GM18499 (cell line): ENCODE data around the gene CNPY2.
A peak's percentile ranks its signal among the peaks of the same experiment; 100 is the strongest.
"Not testable (repeated sequence)": the region's sequence is repeated elsewhere in the genome, so short reads cannot be mapped to it uniquely, and the experiment has no call there.

ENCODE experiments used
- ATAC-seq: cut with Tn5 transposase; IDR thresholded peaks from one replicate; pipeline ENCODE4 v1.9.1; 2021; ENCODE audit warnings: moderate number of reproducible peaks; ENCODE audit not compliant: insufficient read depth, unreplicated experiment

The CNPY2 gene

DNA sequence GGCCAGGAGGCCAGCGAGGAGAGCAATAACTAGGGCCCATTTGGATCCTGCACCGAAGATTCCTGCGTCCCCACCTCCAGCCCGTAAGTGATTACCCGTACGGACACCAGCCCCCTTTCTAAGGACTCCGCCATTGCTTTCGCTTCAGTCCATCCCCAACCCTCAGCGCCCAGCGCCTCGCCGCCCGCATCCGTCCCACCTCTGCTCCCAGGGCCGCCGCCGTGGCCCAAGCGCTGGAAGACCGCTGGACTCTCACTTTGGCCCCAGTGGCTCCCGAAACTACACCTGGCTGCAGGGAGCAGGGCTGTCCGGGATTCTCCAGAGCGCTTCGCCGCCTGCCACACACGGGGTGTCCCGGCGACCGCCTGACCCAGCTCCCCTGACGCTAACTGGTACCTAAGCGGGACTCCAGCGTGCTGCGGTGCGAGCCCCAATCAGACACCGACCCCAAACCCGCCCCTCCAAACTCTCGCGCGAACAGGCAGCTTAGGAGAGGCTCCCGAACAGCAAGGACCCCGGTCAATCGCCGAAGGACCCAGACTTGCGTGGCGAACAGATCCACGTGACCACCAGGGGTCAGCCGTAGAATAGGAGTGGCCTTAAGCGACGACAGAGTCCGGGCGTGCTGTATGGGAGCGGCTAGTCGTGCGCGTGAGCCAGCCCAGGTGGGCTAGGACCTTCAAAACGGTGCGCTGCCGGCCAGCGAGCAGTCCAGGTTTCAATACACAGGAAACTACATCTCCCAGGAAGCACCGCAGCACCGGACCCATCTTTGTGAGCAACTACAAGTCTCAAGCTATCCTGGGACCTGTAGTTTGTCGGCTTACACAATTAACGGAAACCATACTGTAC lies at the start of gene CNPY2:
Gene CNPY2, minus strand, starts transcription at position 367 of the 852 bp plus-strand sequence. CDS start 771 bp downstream, outside the sequence.
- peak; percentile 77 for ATAC-seq

DNA sequence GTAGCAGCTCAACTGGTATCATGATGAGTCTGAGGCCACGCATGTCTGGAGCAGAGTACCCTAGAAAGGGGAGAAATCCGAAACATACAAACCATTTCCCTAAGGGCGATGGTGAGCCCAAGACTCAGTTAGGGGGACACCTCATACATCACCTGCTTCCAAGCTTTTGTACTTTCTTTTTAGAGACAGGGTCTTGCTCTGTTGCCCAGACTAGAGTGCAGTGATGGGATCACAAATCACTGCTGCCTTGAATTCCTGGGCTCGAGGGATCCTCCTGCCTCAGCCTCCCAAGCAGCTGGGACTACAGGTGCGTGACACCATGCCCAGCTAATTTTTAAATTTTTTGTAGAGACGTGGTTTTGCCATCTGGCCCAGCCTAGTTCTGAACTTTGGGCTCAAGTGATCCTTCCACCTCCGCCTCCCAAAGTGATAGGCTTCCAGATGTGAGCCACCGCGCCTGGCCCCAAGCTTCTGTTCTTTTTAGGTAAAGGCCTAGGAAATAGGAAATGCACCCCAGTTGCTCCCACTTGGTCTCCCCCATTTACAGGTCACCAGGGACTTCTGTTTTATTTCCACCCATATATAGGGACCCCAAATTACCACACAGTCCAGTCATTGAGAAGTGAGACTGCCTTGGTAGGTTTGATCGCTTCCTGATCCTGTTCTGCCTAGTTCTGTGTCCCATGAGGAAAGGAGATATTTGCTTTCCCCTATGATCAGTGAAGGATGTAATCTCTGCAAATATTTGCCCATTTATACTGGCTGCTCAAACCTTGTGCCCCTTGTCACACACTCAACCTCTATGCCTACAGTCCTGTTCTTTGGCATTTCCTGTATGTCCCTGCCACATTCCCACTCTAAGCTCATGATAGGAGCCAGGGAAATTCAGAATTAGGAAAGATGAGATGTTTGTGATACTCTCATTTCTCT lies 46.6 kb upstream of the CNPY2 start, which contains the start of gene APOF:
Gene APOF, minus strand, starts transcription at position 728 of the 930 bp plus-strand sequence. Its CDS starts 112 bp downstream, at position 616.
- ATAC-seq: no peak

DNA sequence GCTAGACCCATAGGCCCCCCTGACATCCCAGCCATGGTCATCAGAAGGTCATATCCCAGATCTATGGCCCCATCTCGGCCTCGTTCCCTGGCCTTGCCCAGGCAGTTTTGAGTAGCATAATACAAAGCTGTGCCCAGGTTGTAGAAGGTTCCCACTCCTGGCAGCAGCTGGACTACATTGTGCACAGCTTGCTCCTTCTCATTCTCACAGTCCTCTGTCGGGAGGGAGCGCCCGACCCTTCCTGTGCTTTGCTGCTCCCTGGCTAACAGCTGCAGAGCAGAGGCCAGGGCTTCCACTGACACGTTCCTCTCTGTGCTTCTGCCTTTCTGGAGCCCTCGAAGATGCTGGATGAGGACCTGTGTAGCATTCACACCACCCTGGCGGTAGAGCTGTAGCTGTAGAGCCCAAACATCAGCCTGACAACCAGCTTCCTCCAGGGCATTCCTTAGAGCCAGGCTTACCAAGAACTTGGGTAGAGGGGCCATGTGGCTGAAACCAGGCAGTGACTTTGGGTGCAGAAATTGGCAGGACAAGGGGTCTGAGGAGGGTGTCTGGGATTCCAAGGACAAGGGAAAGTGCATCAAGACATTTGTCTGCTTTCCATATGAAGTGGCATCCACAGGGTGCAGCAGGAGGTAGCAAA lies 45.8 kb upstream of the CNPY2 start:
- ATAC-seq: no peak

DNA sequence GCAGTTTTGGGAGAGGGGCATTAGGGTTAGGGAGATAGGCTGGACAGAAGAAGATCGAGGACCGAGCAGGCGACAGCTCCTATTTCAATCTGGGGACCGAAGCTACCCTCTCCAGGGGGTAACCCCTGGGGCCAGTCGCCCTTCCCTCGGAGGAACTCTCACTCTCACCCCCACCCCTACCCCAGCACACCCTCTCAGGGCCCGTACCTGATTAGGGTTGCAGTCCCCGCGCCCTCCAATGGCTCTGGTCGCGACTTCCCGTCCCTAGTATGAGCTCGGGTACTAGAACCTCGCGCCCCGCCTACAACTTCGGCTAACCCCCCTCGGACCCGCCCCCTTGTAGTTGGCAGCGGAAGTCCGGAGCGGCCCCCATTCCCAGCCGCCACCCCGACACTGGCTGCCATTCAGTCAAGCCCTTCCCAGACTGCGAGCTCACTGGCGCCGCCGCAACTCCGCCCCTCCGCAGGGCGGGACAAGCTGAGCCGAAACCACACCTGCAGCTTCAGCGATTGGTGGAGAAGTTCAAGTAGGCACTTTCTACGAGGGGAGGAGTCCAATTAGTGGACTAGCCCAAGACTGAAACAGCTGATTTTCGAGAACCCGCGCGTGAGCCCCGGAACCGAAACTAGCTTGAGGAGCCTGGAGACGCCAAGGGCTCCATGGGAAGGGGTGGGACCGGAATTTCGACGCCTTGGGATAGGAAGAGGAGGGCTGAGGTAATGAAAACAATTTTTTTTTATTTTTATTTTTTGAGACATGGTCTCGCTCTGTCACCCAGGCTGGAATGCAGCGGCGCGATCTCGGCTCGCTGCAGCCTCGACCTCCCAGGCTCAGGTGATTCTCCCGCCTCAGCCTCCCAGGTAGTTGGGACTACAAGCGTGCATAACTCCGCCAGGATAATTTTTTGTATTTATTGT lies 44.3 kb upstream of the CNPY2 start, which contains the start of gene STAT2:
Gene STAT2, minus strand, starts transcription at position 257 of the 917 bp plus-strand sequence. CDS start 3,536 bp downstream, outside the sequence.
- ATAC-seq: peak; percentile 83

- no peak for ATAC-seq
These were observed 43.2 kb upstream of the CNPY2 start for GRCh38 chr12:56358836-56359532.

GRCh38 chr12:56351325-56351724 lies 35.5 kb upstream of the CNPY2 start:
- ATAC-seq: no peak

DNA sequence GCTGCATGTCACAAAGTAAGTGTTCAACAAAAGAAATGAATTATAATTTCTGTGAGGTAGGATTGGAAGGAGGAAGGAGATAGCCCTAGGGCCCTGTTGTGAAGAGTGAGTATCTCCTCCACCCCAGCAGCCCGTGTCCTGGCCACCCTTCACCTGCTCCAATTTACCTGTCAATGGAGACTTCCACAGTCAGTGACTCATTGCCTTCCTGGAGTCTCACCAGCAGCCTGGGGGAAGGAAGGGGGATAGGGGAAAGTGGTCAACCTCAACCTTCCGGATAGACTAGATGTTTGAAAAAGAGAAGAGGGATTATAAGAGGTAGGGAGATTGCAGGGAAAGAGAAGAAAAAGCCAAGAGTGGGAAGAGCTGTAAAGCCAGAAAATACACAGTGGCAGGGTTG lies 34.9 kb upstream of the CNPY2 start:
- no peak for ATAC-seq

GRCh38 chr12:56348776-56349175 lies 33.0 kb upstream of the CNPY2 start:
- no peak for ATAC-seq

- ATAC-seq: not testable (repeated sequence)
These were observed 31.5 kb upstream of the CNPY2 start for GRCh38 chr12:56347255-56347654.

DNA sequence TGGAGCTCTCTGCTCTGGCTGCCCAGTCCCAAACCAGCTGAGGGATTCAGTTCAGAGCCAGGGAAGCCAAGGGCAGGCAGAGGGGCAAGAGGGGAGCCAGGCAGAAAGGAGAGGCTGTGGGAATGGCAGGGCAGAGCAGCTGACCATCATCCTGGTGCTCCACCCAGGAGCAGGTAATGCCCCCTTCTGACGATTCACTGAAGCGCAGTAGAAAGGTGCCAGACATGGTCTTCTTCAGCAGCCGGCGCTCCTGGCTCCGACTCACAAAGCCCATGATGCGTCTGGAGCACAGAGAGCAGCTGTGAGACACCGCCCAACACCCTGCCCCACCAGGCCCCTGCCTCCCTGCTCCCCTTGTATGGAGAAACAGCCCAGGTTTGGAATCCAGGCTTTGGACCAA lies 30.9 kb upstream of the CNPY2 start:
- no peak for ATAC-seq

- ATAC-seq: not testable (repeated sequence)
These were observed 26.5 kb upstream of the CNPY2 start for GRCh38 chr12:56342290-56342689.

GRCh38 chr12:56341616-56342015 lies 25.8 kb upstream of the CNPY2 start:
- ATAC-seq: no peak

GRCh38 chr12:56339158-56339422 lies 23.3 kb upstream of the CNPY2 start:
- no peak for ATAC-seq

DNA sequence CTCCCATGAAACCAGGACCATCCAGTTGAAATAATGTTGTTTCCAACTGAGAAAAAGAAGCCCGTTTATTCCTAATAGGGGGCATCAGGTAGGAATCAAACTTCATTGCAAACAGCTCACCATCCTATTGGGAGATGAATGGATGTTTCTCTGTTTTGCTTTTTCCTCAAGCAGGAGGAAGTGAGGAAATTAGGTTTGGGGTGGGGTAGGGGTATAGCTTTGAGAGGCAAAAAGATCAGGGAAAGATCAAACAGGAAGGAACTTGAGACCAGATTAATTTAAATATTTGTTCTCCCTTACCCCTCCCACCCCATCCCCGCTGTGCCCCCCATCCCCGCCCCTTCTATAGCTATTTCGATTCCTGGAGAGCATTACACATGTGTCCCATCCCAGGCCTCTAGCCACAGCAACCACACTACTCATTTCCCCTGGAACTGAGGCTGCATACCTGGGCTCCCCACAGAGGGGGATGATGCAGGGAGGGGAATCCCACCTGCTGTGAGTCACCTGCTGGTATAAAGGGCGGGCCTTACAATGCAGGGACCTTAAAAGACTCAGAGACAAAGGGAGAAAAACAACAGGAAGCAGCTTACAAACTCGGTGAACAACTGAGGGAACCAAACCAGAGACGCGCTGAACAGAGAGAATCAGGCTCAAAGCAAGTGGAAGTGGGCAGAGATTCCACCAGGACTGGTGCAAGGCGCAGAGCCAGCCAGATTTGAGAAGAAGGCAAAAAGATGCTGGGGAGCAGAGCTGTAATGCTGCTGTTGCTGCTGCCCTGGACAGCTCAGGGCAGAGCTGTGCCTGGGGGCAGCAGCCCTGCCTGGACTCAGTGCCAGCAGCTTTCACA lies 22.7 kb upstream of the CNPY2 start, which contains the start of gene IL23A:
Gene IL23A, plus strand, starts transcription at position 577 of the 850 bp plus-strand sequence. Its CDS starts 161 bp downstream, at position 738.
- ATAC-seq: no peak

DNA sequence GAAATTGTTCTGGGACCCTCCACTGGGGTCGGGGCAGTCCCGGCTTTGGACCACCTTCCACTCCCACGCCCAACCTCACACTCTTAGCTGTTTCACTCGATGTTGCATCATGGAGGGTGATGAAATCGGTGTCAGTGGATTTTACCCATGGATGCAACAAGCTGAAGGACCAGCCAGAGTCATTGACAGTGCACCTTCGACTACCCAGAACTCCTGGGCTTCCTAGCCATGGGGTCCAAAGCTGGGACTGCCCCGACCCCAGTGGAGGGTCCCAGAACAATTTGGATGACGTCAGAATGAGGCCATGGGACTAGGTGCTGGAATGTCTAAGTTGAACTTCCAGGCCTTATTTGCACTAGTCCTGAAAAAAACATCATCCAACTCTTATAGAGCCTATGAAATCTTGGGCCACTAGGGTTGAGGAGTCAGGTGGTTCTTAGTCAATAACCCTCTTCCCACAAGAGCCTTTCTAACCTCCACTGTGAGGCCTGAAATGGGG lies 22.0 kb upstream of the CNPY2 start:
- no peak for ATAC-seq

DNA sequence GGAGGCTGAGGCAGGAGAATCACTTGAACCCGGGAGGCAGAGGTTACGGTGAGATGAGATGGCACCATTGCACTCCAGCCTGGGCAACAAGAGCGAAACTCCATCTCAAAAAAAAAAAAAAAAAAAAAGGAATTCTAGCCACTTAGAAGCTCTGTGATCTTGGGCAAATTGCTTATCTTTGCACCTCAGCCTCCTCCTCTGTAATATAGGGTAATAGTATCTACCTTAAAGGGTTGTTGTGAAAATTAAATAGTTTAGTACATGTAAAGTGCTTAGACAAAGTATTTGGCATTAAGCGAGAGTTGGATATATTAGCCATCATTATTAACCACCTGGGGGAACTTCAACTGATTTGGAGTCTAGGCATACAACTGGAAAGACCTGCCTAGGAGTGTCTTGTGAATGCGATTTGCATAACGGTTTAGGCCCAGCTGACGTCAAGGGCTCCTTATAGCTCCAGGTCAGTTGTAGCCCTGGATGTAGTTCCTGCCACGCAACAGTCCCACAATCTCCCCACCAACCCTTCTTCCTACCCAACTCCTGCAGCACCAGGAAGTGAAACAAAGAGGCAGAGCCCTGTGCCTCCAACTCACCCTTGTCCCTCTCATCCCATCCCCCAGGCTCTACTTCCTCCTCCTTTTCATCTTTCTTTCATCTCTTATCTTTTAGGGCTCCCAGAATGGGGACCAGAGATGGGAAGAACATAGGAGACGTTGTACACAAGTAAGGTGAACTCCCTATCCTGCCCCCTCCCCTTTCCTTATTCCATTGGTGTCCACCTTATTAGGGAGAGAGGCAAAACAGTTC lies 20.8 kb upstream of the CNPY2 start:
- no peak for ATAC-seq

- not testable (repeated sequence) for ATAC-seq
These were observed 19.7 kb upstream of the CNPY2 start for GRCh38 chr12:56335527-56335926.
